Panc1 (cell line): ENCODE data around the gene USP16. TPM values are rescaled to one million over a fixed set of nuclear protein-coding genes. Genes with fewer than 3 reads are reported as not detected.
A peak's percentile ranks its signal among the peaks of the same experiment; 100 is the strongest.
"Not testable (repeated sequence)": the region's sequence is repeated elsewhere in the genome, so short reads cannot be mapped to it uniquely, and the experiment has no call there.

Experiments
- ATAC-seq: fragments of 200-7000 bp; cut with Tn5 transposase; 2 replicates; pipeline ENCODE4 v1.9.1; 2020; ENCODE audit warnings: mild to moderate bottlenecking, moderate library complexity
- BruUV-seq: library from RNA; stranded (reverse); fragments of 400-500 nt; replicated peaks from 2 replicates; lab custom pipeline; 2021; lab: Mats Ljungman, UMichigan
- CTCF ChIA-PET: fragments of 300-600 bp; sonication (Branson Sonifier 250); formaldehyde crosslinking; loops from one replicate; lab custom pipeline; 2022; ENCODE audit warnings: antibody characterized with exemption; lab: Charles Lee
- POLR2A ChIA-PET: fragments of 300-600 bp; sonication (Branson Sonifier 250); formaldehyde crosslinking; loops from one replicate; lab custom pipeline; 2022; ENCODE audit warnings: antibody characterized with exemption; lab: Charles Lee
- DNase-seq: peaks from one replicate; pipeline ENCODE4 v3.0.0-alpha.2; 2010; ENCODE audit warnings: low read depth, low spot score
- H3K27ac ChIP-seq: 2 replicates; pipeline ENCODE4 v1.5.1; 2011; ENCODE audit warnings: mild to moderate bottlenecking, low read length, inconsistent platforms
- H3K27me3 ChIP-seq: fragments of 200-500 bp; sonication (Bioruptor generic); 2 replicates; pipeline ENCODE4 v1.6.0; 2014; ENCODE audit warnings: low read length, inconsistent platforms; ENCODE audit not compliant: control insufficient read depth, insufficient read depth
- H3K36me3 ChIP-seq: fragments of 200-500 bp; sonication (Bioruptor generic); 2 replicates; pipeline ENCODE4 v1.5.1; 2014; ENCODE audit warnings: inconsistent platforms, mild to moderate bottlenecking, low read length, moderate library complexity; ENCODE audit not compliant: control insufficient read depth, insufficient read depth
- H3K4me1 ChIP-seq: 2 replicates; pipeline ENCODE4 v1.5.1; 2011; ENCODE audit warnings: inconsistent platforms, mild to moderate bottlenecking, low read length, moderate library complexity; ENCODE audit not compliant: control insufficient read depth, insufficient read depth
- H3K4me3 ChIP-seq, 2 experiments: 2 replicates each; pipeline ENCODE4 v1.5.1; 2011 to 2012; ENCODE audit warnings: low read depth in 2 of 2, low read length in 2 of 2, mild to moderate bottlenecking in 2 of 2, inconsistent platforms in 1 of 2, moderate library complexity in 1 of 2
- H3K9me3 ChIP-seq: fragments of 200-500 bp; sonication (Bioruptor generic); 2 replicates; pipeline ENCODE4 v1.5.1; 2014; ENCODE audit warnings: low read depth, mild to moderate bottlenecking, inconsistent platforms, low read length, moderate library complexity; ENCODE audit not compliant: control insufficient read depth, insufficient read depth
- POLR2AphosphoS5 ChIP-seq: IDR thresholded peaks from 2 replicates; pipeline ENCODE4 v1.6.1; 2012; ENCODE audit warnings: mild to moderate bottlenecking, low read depth, low read length, moderate library complexity
- SIN3A ChIP-seq: IDR thresholded peaks from 2 replicates; pipeline ENCODE4 v1.6.1; 2012; ENCODE audit warnings: low read depth, mild to moderate bottlenecking, low read length, moderate library complexity, borderline replicate concordance; ENCODE audit not compliant: insufficient read depth
- TCF7L2 ChIP-seq: IDR thresholded peaks from 2 replicates; pipeline ENCODE4 v1.6.1; 2011; ENCODE audit warnings: mild to moderate bottlenecking, low read depth, low read length, inconsistent platforms
- in situ Hi-C: cut with HindIII; loops from 2 replicates; pipeline ENCODE4 v1.10.0; 2016; ENCODE audit warnings: low sequenced_read_pairs, low pct_unique_long_range_greater_than_20kb
- intact Hi-C: fragments of 100-400 bp; cut with micrococcal nuclease; formaldehyde crosslinking; loops from one replicate; pipeline ENCODE4 v1.10.0; 2022; ENCODE audit not compliant: unreplicated experiment
- total RNA-seq: library from RNA; stranded (reverse); gene quantifications from one replicate; pipeline ENCODE4 v1.2.1, GENCODE V29; 2021; ENCODE audit not compliant: unreplicated experiment
- TF ChIP-seq, protein P1 (sequence below): fragments of 450-650 bp; IDR thresholded peaks from 2 replicates; pipeline ENCODE4 v1.5.1; 2017; ENCODE audit warnings: mild to moderate bottlenecking
- TF ChIP-seq, protein P2 (sequence below), 2 experiments: IDR thresholded peaks; 2 replicates each; pipeline ENCODE4 v1.6.1; 2011 to 2012; ENCODE audit warnings: low read depth in 2 of 2, control low read depth in 1 of 2, low read length in 1 of 2, mild to moderate bottlenecking in 1 of 2, moderate library complexity in 1 of 2; ENCODE audit not compliant: insufficient read depth in 1 of 2

Gene USP16
- total RNA-seq, 1 experiment from 2014 or later: 26.6 TPM

DNA sequence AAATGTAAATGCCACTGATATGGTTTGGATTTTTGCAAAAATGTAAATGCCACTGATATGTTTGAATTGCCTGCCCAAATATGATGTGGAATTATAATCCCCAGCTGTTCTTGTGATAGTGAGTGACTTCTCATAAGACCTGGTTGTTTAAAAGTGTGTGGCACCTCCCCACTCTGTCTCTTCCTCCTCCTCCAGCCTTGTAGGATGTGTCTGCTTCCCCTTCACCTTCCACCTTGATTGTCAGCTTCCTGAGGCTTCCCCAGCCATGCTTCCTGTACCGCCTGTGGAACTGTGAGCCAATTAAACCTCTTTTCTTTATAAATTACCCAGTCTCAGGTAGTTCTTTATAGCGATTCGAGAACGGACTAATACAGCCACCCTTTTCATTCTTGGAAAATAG is 50.3 kb downstream of the USP16 start:
- no peak overlapping the region for H3K4me3 ChIP-seq
- ChIA-PET CTCF (no interaction called here), POLR2A (interaction anchor here (0.7 kb wide), 1 partner anchor 105 kb away, joined by 4 read pairs; no protein-coding TSS in a partner anchor)
- BruUV-seq: no TSS peak
- in situ Hi-C loops (no loop called here), intact Hi-C loops (loop anchor here (5.0 kb wide), 1 partner anchor 278 kb away; no protein-coding TSS in a partner anchor)
- peaks cover 14% of the 10 kb centered on the region for H3K36me3 ChIP-seq
- no peak for ATAC-seq
- H3K9me3 ChIP-seq: no peaks in the 10 kb centered on the region
- H3K4me1 ChIP-seq: peaks cover 10% of the 10 kb centered on the region
- no peaks in the 10 kb centered on the region for H3K27me3 ChIP-seq
- DNase-seq: no peak
- TF ChIP-seq POLR2AphosphoS5: no peak
- no peak for TF ChIP-seq TCF7L2
- TF ChIP-seq, protein P1, sequence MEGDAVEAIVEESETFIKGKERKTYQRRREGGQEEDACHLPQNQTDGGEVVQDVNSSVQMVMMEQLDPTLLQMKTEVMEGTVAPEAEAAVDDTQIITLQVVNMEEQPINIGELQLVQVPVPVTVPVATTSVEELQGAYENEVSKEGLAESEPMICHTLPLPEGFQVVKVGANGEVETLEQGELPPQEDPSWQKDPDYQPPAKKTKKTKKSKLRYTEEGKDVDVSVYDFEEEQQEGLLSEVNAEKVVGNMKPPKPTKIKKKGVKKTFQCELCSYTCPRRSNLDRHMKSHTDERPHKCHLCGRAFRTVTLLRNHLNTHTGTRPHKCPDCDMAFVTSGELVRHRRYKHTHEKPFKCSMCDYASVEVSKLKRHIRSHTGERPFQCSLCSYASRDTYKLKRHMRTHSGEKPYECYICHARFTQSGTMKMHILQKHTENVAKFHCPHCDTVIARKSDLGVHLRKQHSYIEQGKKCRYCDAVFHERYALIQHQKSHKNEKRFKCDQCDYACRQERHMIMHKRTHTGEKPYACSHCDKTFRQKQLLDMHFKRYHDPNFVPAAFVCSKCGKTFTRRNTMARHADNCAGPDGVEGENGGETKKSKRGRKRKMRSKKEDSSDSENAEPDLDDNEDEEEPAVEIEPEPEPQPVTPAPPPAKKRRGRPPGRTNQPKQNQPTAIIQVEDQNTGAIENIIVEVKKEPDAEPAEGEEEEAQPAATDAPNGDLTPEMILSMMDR: no peak
- no peak for TF ChIP-seq SIN3A
- TF ChIP-seq, protein P2, sequence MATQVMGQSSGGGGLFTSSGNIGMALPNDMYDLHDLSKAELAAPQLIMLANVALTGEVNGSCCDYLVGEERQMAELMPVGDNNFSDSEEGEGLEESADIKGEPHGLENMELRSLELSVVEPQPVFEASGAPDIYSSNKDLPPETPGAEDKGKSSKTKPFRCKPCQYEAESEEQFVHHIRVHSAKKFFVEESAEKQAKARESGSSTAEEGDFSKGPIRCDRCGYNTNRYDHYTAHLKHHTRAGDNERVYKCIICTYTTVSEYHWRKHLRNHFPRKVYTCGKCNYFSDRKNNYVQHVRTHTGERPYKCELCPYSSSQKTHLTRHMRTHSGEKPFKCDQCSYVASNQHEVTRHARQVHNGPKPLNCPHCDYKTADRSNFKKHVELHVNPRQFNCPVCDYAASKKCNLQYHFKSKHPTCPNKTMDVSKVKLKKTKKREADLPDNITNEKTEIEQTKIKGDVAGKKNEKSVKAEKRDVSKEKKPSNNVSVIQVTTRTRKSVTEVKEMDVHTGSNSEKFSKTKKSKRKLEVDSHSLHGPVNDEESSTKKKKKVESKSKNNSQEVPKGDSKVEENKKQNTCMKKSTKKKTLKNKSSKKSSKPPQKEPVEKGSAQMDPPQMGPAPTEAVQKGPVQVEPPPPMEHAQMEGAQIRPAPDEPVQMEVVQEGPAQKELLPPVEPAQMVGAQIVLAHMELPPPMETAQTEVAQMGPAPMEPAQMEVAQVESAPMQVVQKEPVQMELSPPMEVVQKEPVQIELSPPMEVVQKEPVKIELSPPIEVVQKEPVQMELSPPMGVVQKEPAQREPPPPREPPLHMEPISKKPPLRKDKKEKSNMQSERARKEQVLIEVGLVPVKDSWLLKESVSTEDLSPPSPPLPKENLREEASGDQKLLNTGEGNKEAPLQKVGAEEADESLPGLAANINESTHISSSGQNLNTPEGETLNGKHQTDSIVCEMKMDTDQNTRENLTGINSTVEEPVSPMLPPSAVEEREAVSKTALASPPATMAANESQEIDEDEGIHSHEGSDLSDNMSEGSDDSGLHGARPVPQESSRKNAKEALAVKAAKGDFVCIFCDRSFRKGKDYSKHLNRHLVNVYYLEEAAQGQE (IDR thresholded peaks at IDR 0.05; ENCODE audit: insufficient read depth in 1 of 2, low read depth in 2 of 2, low read length in 1 of 2): no peak
- no peak overlapping the region for H3K27ac ChIP-seq

DNA sequence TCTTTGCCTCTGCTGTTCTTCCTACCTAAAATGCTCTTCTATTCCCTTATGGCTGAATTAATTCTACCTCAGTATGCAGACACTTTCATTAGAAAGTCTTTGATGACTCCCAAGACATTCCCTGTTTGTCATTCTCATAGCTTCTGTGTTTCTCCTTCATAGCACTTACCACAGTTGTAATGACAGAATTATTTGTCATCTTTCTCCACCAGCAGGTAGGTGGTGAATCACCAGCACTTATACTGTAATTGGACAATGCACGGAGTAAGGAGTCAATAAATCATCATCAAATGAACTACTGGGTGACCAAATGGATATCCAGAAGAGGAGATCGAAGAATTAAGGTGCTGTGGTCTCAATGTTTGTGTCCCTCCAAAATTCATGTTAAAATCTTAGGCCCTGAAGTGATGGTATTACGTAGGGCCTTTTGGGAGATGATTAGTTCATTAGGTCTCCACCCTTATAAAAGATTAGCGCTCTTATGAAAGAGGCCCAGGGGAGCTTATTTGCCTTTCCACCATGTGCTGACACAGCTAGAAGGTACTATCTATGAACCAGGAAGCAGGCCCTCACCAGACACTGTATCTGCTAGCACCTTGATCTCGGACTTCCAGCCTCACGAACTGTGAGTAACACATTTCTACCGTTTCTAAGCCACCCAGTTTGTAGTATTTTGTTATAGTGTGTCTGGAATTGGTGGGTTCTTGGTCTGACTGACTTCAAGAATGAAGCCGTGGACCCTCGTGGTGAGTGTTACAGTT is 51.4 kb downstream of the USP16 start:
- Histone ChIP-seq H3K36me3 (peaks cover 14% of the 10 kb centered on the region; the same call in 1 of the 2 replicates), H3K4me3 (no peak overlapping the region), H3K4me1 (peaks cover 9% of the 10 kb centered on the region), H3K27ac (no peak overlapping the region), H3K27me3 (no peaks in the 10 kb centered on the region), H3K9me3 (no peaks in the 10 kb centered on the region)
- TF ChIP-seq, protein P1: no peak
- TF ChIP-seq, protein P2 (IDR thresholded peaks at IDR 0.05; ENCODE audit: insufficient read depth in 1 of 2, low read depth in 2 of 2, low read length in 1 of 2): no peak
- no peak for TF ChIP-seq POLR2AphosphoS5
- TF ChIP-seq TCF7L2: no peak
- no peak for TF ChIP-seq SIN3A
- intact Hi-C loops: no loop called here
- DNase-seq (peak; percentile 47), ATAC-seq (no peak)
- in situ Hi-C loops: no loop called here
- CTCF ChIA-PET: no interaction called here
- POLR2A ChIA-PET: no interaction called here
- BruUV-seq: no TSS peak

DNA sequence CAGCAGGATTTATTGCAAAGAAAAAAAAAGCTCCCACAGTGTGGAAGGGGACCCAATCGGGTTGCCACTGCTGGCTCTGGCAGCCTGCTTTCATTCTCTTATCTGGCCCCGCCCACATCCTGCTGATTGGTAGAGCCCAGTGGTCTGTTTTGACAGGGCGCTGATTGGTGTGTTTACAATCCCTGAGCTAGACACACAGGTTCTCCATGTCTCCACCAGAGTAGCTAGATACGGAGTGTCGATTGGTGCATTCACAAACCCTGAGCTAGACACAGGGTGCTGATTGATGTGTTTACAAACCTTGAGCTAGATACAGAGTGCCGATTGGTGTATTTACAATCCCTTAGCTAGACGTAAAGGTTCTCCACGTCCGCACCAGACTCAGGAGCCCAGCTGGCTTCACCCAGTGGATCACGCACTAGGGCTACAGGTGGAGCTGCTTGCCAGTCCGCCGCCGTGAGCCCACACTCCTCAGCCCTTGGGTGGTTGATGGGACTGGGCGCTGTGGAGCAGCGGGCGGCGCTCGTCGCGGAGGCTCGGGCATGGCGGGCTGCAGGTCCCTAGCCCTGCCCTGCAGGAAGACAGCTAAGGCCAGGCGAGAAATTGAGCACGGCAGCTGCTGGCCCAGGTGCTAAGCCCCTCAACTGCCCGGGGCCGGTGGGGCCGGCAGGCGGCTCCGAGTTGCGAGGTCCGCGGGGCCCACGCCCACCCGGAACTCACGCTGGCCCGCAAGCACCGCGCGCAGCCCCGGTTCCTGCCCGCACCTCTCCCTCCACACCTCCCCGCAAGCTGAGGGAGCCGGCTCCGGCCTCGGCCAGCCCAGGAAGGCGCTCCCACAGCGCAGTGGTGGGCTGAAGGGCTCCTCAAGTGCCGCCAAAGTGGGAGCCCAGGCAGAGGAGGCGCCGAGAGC is 52.5 kb downstream of the USP16 start:
- H3K9me3 ChIP-seq, in situ Hi-C loops, DNase-seq, H3K27ac ChIP-seq, intact Hi-C loops, CTCF ChIA-PET, H3K4me3 ChIP-seq, BruUV-seq, H3K4me1 ChIP-seq, ATAC-seq, H3K27me3 ChIP-seq, POLR2A ChIA-PET: not testable (repeated sequence)
- peaks cover 13% of the 10 kb centered on the region; the same call in 1 of the 2 replicates for H3K36me3 ChIP-seq
